ENCODE data around the gene CITED4.

Gene CITED4

DNA sequence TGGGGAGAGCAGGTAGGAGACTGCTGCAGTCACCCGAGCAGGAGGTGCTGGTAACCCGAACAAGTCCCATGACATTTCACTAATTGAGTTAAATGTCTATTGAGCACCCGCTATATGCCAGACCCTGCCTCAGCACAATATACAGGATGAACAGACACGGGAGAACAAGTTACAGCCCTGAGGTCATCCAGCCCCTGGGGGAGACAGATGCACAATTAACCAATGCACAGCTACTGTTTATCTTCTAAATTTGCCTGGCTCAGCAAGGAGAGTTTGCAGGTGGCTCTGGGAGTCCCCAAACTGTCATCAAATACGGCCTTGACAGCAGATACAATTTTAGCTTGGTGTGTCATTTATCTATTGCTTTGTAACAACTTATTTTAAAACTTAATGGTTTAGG, 18.1 kb downstream of the CITED4 start:
- Histone ChIP-seq H3K4me1 (ENCODE audit: insufficient read depth, low read length, severe bottlenecking) (no peaks in the 10 kb centered on the region), H3K4me3 (ENCODE audit: low read depth, low read length, poor library complexity, severe bottlenecking) (no peak overlapping the region), H4K20me1 (ENCODE audit: insufficient read depth, low read length) (no peaks in the 10 kb centered on the region), H3K36me3 (ENCODE audit: insufficient read depth, low read length) (no peaks in the 10 kb centered on the region), H3K4me2 (ENCODE audit: low read length) (no peak overlapping the region), H3K9me3 (ENCODE audit: low read length) (no peaks in the 10 kb centered on the region), H3F3A (ENCODE audit: insufficient read depth, low read length) (no peaks in the 10 kb centered on the region), H3K27ac (ENCODE audit: low read depth, low read length, poor library complexity, severe bottlenecking) (no peak overlapping the region), H3K9me2 (ENCODE audit: low read depth, low read length) (no peaks in the 10 kb centered on the region), H3K9ac (ENCODE audit: low read length) (no peak overlapping the region), H3K79me2 (ENCODE audit: insufficient read depth, low read length) (no peaks in the 10 kb centered on the region), H3K27me3 (ENCODE audit: insufficient read depth, low read length) (peaks cover 6% of the 10 kb centered on the region; the same call in 1 of the 2 replicates), H2AFZ (ENCODE audit: low read length) (no peak overlapping the region)
- TF ChIP-seq, protein P1, sequence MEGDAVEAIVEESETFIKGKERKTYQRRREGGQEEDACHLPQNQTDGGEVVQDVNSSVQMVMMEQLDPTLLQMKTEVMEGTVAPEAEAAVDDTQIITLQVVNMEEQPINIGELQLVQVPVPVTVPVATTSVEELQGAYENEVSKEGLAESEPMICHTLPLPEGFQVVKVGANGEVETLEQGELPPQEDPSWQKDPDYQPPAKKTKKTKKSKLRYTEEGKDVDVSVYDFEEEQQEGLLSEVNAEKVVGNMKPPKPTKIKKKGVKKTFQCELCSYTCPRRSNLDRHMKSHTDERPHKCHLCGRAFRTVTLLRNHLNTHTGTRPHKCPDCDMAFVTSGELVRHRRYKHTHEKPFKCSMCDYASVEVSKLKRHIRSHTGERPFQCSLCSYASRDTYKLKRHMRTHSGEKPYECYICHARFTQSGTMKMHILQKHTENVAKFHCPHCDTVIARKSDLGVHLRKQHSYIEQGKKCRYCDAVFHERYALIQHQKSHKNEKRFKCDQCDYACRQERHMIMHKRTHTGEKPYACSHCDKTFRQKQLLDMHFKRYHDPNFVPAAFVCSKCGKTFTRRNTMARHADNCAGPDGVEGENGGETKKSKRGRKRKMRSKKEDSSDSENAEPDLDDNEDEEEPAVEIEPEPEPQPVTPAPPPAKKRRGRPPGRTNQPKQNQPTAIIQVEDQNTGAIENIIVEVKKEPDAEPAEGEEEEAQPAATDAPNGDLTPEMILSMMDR (IDR thresholded peaks at IDR 0.05; ENCODE audit: low read length): no peak
- no peak for TF ChIP-seq EZH2 (IDR thresholded peaks at IDR 0.05; ENCODE audit: borderline replicate concordance, low read length)

DNA sequence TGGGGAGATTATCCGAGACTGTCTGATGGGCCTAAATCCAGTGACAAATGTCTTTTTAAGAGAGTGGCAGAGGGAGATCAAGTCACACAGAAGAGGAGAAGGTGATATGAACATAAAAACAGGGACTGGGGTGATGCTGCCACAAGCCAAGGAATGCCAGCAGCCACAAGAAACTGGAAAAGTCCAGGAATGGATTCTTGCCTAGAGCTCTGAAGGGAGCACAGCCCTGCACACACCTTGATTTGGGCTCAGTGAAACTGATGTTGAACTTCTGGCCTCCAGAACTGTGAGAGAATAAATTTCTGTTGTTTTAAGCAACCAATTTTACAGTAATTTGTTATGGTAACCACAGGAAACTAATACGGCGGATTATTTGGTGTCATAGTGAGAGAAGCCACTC, 19.5 kb downstream of the CITED4 start:
- Histone ChIP-seq H3K9me3 (ENCODE audit: low read length) (no peaks in the 10 kb centered on the region), H3K9ac (ENCODE audit: low read length) (no peak overlapping the region), H4K20me1 (ENCODE audit: insufficient read depth, low read length) (no peaks in the 10 kb centered on the region), H3K4me2 (ENCODE audit: low read length) (no peak overlapping the region), H3K36me3 (ENCODE audit: insufficient read depth, low read length) (no peaks in the 10 kb centered on the region), H3K9me2 (ENCODE audit: low read depth, low read length) (no peaks in the 10 kb centered on the region), H3K27ac (ENCODE audit: low read depth, low read length, poor library complexity, severe bottlenecking) (no peak overlapping the region), H3F3A (ENCODE audit: insufficient read depth, low read length) (no peaks in the 10 kb centered on the region), H3K4me1 (ENCODE audit: insufficient read depth, low read length, severe bottlenecking) (no peaks in the 10 kb centered on the region), H3K4me3 (ENCODE audit: low read depth, low read length, poor library complexity, severe bottlenecking) (no peak overlapping the region), H3K79me2 (ENCODE audit: insufficient read depth, low read length) (no peaks in the 10 kb centered on the region), H2AFZ (ENCODE audit: low read length) (no peak overlapping the region), H3K27me3 (ENCODE audit: insufficient read depth, low read length) (peaks cover 6% of the 10 kb centered on the region; the same call in 1 of the 2 replicates)
- no peak for TF ChIP-seq EZH2 (IDR thresholded peaks at IDR 0.05; ENCODE audit: borderline replicate concordance, low read length)
- TF ChIP-seq, protein P1 (IDR thresholded peaks at IDR 0.05; ENCODE audit: low read length): no peak

DNA sequence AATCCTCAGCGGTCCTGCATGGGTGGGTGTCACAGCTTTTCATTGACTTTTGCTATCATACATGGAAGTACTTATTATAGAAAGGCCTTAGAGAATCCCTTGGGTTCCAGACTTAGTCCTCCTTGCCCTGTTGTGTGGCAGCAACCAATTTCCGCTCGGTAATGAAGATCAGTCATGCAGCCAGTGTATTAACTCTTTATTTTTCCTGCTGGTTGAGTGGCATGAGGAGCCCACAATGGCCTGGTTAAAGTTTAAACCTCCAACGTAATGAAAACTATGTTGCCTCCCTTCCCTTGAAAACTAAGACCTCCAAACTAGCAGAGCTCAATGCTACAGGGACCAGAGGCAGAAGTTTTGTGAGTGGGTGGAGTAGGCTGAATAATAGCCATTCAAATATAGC, 20.0 kb downstream of the CITED4 start:
- no peaks in the 10 kb centered on the region for H3K9me2 ChIP-seq (ENCODE audit: low read depth, low read length)
- no peak overlapping the region for H2AFZ ChIP-seq (ENCODE audit: low read length)
- H3K4me1 ChIP-seq (ENCODE audit: insufficient read depth, low read length, severe bottlenecking): no peaks in the 10 kb centered on the region
- H3F3A ChIP-seq (ENCODE audit: insufficient read depth, low read length): no peaks in the 10 kb centered on the region
- H4K20me1 ChIP-seq (ENCODE audit: insufficient read depth, low read length): no peaks in the 10 kb centered on the region
- H3K79me2 ChIP-seq (ENCODE audit: insufficient read depth, low read length): no peaks in the 10 kb centered on the region
- H3K4me2 ChIP-seq (ENCODE audit: low read length): no peak overlapping the region
- H3K9me3 ChIP-seq (ENCODE audit: low read length): no peaks in the 10 kb centered on the region
- TF ChIP-seq EZH2 (IDR thresholded peaks at IDR 0.05; ENCODE audit: borderline replicate concordance, low read length): no peak
- TF ChIP-seq, protein P1 (IDR thresholded peaks at IDR 0.05; ENCODE audit: low read length): no peak
- no peak overlapping the region for H3K27ac ChIP-seq (ENCODE audit: low read depth, low read length, poor library complexity, severe bottlenecking)
- no peak overlapping the region for H3K4me3 ChIP-seq (ENCODE audit: low read depth, low read length, poor library complexity, severe bottlenecking)
- no peaks in the 10 kb centered on the region for H3K36me3 ChIP-seq (ENCODE audit: insufficient read depth, low read length)
- peaks cover 6% of the 10 kb centered on the region; the same call in 1 of the 2 replicates for H3K27me3 ChIP-seq (ENCODE audit: insufficient read depth, low read length)
- no peak overlapping the region for H3K9ac ChIP-seq (ENCODE audit: low read length)
